H1 (cell line): ENCODE results near the gene GNG11. TPM values are rescaled to one million over a fixed set of nuclear protein-coding genes. Genes with fewer than 3 reads are reported as not detected.

Experiments used
- CTCF ChIA-PET: fragments of 300-600 bp; sonication (Branson Sonifier 250); formaldehyde crosslinking; loops from one replicate; lab custom pipeline; 2021; ENCODE audit not compliant: partially characterized antibody; lab: Charles Lee
- POLR2A ChIA-PET: fragments of 300-600 bp; sonication (Branson Sonifier 250); formaldehyde crosslinking; loops from one replicate; lab custom pipeline; 2021; ENCODE audit warnings: inconsistent platforms; ENCODE audit not compliant: partially characterized antibody; lab: Charles Lee
- DNase-seq, 2 experiments: peaks; one replicate each; pipeline versions ENCODE4 v3.0.0 to v3.0.0-alpha.2; 2010 to 2022; ENCODE audit warnings: low spot score in 2 of 2, low read depth in 1 of 2, mixed read lengths in 1 of 2
- FAIRE-seq: peaks from 2 replicates; lab custom pipeline; 2011; peaks lifted over from hg19 to GRCh38; lab: Jason Lieb, UNC
- H2AFZ ChIP-seq: 2 replicates; pipeline ENCODE4 v1.8.1; 2012; ENCODE audit warnings: low read length, inconsistent platforms
- H2AK5ac ChIP-seq: 2 replicates; pipeline ENCODE4 v1.6.1; 2013; ENCODE audit warnings: low read depth, low read length
- H2BK120ac ChIP-seq: replicated peaks from 2 replicates; pipeline ENCODE3; 2013; ENCODE audit warnings: low read depth, low read length, inconsistent platforms
- H2BK12ac ChIP-seq: 2 replicates; pipeline ENCODE4 v1.6.1; 2013; ENCODE audit warnings: low read depth, low read length
- H2BK15ac ChIP-seq: 2 replicates; pipeline ENCODE4 v1.6.1; 2013; ENCODE audit warnings: low read length
- H2BK20ac ChIP-seq: 2 replicates; pipeline ENCODE4 v1.6.1; 2013; ENCODE audit warnings: low read length
- H2BK5ac ChIP-seq: 2 replicates; pipeline ENCODE4 v1.6.1; 2013; ENCODE audit warnings: low read depth, low read length
- H3K14ac ChIP-seq: 2 replicates; pipeline ENCODE4 v1.6.1; 2013; ENCODE audit warnings: inconsistent platforms; ENCODE audit not compliant: insufficient read length
- H3K18ac ChIP-seq: 2 replicates; pipeline ENCODE4 v1.6.1; 2013; ENCODE audit warnings: low read length; ENCODE audit errors: extremely low read depth
- H3K23ac ChIP-seq: 2 replicates; pipeline ENCODE4 v1.6.1; 2013; ENCODE audit warnings: inconsistent platforms; ENCODE audit not compliant: insufficient read length
- H3K23me2 ChIP-seq: 2 replicates; pipeline ENCODE4 v1.6.1; 2013; ENCODE audit warnings: low read depth, low read length
- H3K27ac ChIP-seq: 2 replicates; pipeline ENCODE4 v1.6.1; 2011; ENCODE audit warnings: low read depth, low read length, inconsistent platforms
- H3K27me3 ChIP-seq, 4 experiments: replicated peaks in 1 of 4; 1 replicate in 1 of 4; 2 replicates in 3 of 4; pipeline versions ENCODE4 v1.6.1 to v1.8.1; 2011 to 2013; ENCODE audit warnings: low read length in 3 of 4, mild to moderate bottlenecking in 3 of 4, inconsistent platforms in 2 of 4, mixed read lengths in 2 of 4, moderate library complexity in 1 of 4; ENCODE audit not compliant: control insufficient read depth in 3 of 4, insufficient read depth in 3 of 4; ENCODE audit errors: extremely low read depth in 1 of 4
- H3K36me3 ChIP-seq, 4 experiments: 2 replicates each; pipeline versions ENCODE4 v1.6.1 to v1.8.1; 2011 to 2013; ENCODE audit warnings: mild to moderate bottlenecking in 4 of 4, low read length in 3 of 4, moderate library complexity in 2 of 4, control low read depth in 1 of 4, inconsistent platforms in 1 of 4; ENCODE audit not compliant: insufficient read depth in 4 of 4, control insufficient read depth in 2 of 4
- H3K4ac ChIP-seq: replicated peaks from 2 replicates; pipeline ENCODE3; 2013; ENCODE audit warnings: low read length, low read depth, mixed read lengths, inconsistent platforms; ENCODE audit not compliant: insufficient read length
- H3K4me1 ChIP-seq, 4 experiments: replicated peaks in 1 of 4; 1 replicate in 1 of 4; 2 replicates in 3 of 4; pipeline versions ENCODE4 v1.6.1 to v1.8.1; 2011 to 2013; ENCODE audit warnings: low read length in 3 of 4, inconsistent platforms in 2 of 4, mixed read lengths in 1 of 4; ENCODE audit not compliant: insufficient read depth in 4 of 4, control insufficient read depth in 3 of 4
- H3K4me2 ChIP-seq, 2 experiments: 2 replicates each; pipeline versions ENCODE4 v1.6.1 to v1.8.1; 2011 to 2013; ENCODE audit warnings: low read depth in 2 of 2, low read length in 2 of 2, control low read depth in 1 of 2, inconsistent platforms in 1 of 2, mild to moderate bottlenecking in 1 of 2; ENCODE audit not compliant: insufficient read depth in 1 of 2
- H3K4me3 ChIP-seq, 4 experiments: fragments of 200-600, 300-600 bp in 1 of 4; sonication (generic), shearing (Covaris generic), sonication (Bioruptor Twin) in 1 of 4; 2 replicates each; pipeline versions ENCODE4 v1.5.1 to v1.8.1; 2011 to 2016; ENCODE audit warnings: low read length in 4 of 4, low read depth in 3 of 4, control low read depth in 2 of 4, inconsistent platforms in 2 of 4, mild to moderate bottlenecking in 2 of 4, mixed read lengths in 1 of 4, moderate library complexity in 1 of 4; ENCODE audit not compliant: insufficient read depth in 2 of 4; ENCODE audit errors: extremely low read depth in 1 of 4
- H3K56ac ChIP-seq: replicated peaks from 2 replicates; pipeline ENCODE3; 2013; ENCODE audit warnings: low read depth, mild to moderate bottlenecking, mixed read lengths, low read length, inconsistent platforms; ENCODE audit not compliant: insufficient read length
- H3K79me1 ChIP-seq: 2 replicates; pipeline ENCODE4 v1.6.1; 2013; ENCODE audit warnings: low read depth, low read length, control low read depth
- H3K79me2 ChIP-seq, 2 experiments: 2 replicates each; pipeline versions ENCODE4 v1.6.1 to v1.8.1; 2012 to 2013; ENCODE audit warnings: low read length in 2 of 2, mild to moderate bottlenecking in 2 of 2, inconsistent platforms in 1 of 2; ENCODE audit not compliant: insufficient read depth in 2 of 2, control insufficient read depth in 1 of 2
- H3K9ac ChIP-seq, 4 experiments: replicated peaks in 1 of 4; 1 replicate in 1 of 4; 2 replicates in 3 of 4; pipeline versions ENCODE4 v1.6.1 to v1.8.1; 2011 to 2013; ENCODE audit warnings: low read depth in 3 of 4, low read length in 3 of 4, control low read depth in 2 of 4, mild to moderate bottlenecking in 2 of 4, moderate library complexity in 2 of 4, inconsistent platforms in 1 of 4; ENCODE audit errors: extremely low read depth in 1 of 4
- H3K9me3 ChIP-seq, 2 experiments: 2 replicates each; pipeline versions ENCODE4 v1.6.1 to v1.8.1; 2012 to 2013; ENCODE audit warnings: mild to moderate bottlenecking in 2 of 2, moderate library complexity in 2 of 2, control low read depth in 1 of 2, inconsistent platforms in 1 of 2, low read depth in 1 of 2, low read length in 1 of 2, mixed read lengths in 1 of 2; ENCODE audit not compliant: insufficient read depth in 2 of 2
- H4K20me1 ChIP-seq, 2 experiments: replicated peaks in 1 of 2; 2 replicates each; pipeline versions ENCODE3 to v1.8.1; 2011 to 2013; ENCODE audit warnings: inconsistent platforms in 2 of 2, low read length in 2 of 2, mild to moderate bottlenecking in 1 of 2; ENCODE audit not compliant: insufficient read depth in 2 of 2, control insufficient read depth in 1 of 2
- H4K5ac ChIP-seq: 2 replicates; pipeline ENCODE4 v1.6.1; 2013; ENCODE audit warnings: low read length, low read depth, mixed read lengths, inconsistent platforms; ENCODE audit not compliant: insufficient read length
- H4K8ac ChIP-seq: 2 replicates; pipeline ENCODE4 v1.8.0; 2013; ENCODE audit warnings: mild to moderate bottlenecking, moderate library complexity, low read length, inconsistent platforms; ENCODE audit not compliant: insufficient read depth; ENCODE audit errors: extremely low read depth
- H4K91ac ChIP-seq: replicated peaks from 2 replicates; pipeline ENCODE3; 2013; ENCODE audit warnings: low read length, mixed read lengths, inconsistent platforms; ENCODE audit not compliant: insufficient read length
- CBX8 ChIP-seq: fragments of 300-800, 300-1000 bp; sonication (generic); IDR thresholded peaks from 2 replicates; pipeline ENCODE4 v1.7.1; 2016; ENCODE audit warnings: low read depth, low read length, borderline replicate concordance
- CTCF ChIP-seq, 3 experiments: IDR thresholded peaks; 1 replicate in 2 of 3; 2 replicates in 1 of 3; pipeline versions ENCODE4 v1.5.1 to v1.6.1; 2011; ENCODE audit warnings: low read length in 3 of 3, mild to moderate bottlenecking in 3 of 3, inconsistent platforms in 2 of 3, low read depth in 1 of 3, moderate library complexity in 1 of 3; ENCODE audit not compliant: insufficient read depth in 1 of 3; ENCODE audit errors: control extremely low read depth in 1 of 3
- JUN ChIP-seq: IDR thresholded peaks from 2 replicates; pipeline ENCODE4 v1.6.1; 2011; ENCODE audit warnings: low read depth, mild to moderate bottlenecking, improper control_type of control experiment, low read length
- POLR2AphosphoS5 ChIP-seq: IDR thresholded peaks from 2 replicates; pipeline ENCODE4 v1.6.1; 2011; ENCODE audit warnings: low read depth, low read length
- POU5F1 ChIP-seq: IDR thresholded peaks from 2 replicates; pipeline ENCODE4 v1.6.1; 2011; ENCODE audit warnings: low read depth, mild to moderate bottlenecking, low read length, moderate library complexity
- SIN3A ChIP-seq, 2 experiments: IDR thresholded peaks in 1 of 2; conservative IDR thresholded peaks in 1 of 2; 2 replicates each; pipeline ENCODE4 v1.6.1; 2011 to 2012; ENCODE audit warnings: low read length in 2 of 2, improper control_type of control experiment in 1 of 2, low read depth in 1 of 2, mild to moderate bottlenecking in 1 of 2
- SIX5 ChIP-seq: IDR thresholded peaks from 2 replicates; pipeline ENCODE4 v1.6.1; 2011; ENCODE audit warnings: mild to moderate bottlenecking, low read depth, low read length
- SP2 ChIP-seq: IDR thresholded peaks from 2 replicates; pipeline ENCODE4 v1.6.1; 2012; ENCODE audit warnings: mild to moderate bottlenecking, low read length, inconsistent platforms
- USF2 ChIP-seq: IDR thresholded peaks from 2 replicates; pipeline ENCODE4 v1.6.1; 2011; ENCODE audit warnings: low read length, improper control_type of control experiment
- WGBS, 2 experiments: shearing (Covaris generic) in 1 of 2; methylation state at CpG; one replicate each; pipeline versions ENCODE4 v1.1.6 to v1.1.7; 2013 to 2015; ENCODE audit warnings: low lambda C conversion rate in 2 of 2, mixed read lengths in 2 of 2, inconsistent platforms in 1 of 2, low coverage in 1 of 2, missing lambda C conversion rate in 1 of 2; ENCODE audit not compliant: insufficient replicate concordance in 2 of 2, insufficient coverage in 1 of 2, insufficient read length in 1 of 2; ENCODE audit errors: extremely low coverage in 1 of 2, missing lambda C conversion rate in 1 of 2; 5-methylcytosine and 5-hydroxymethylcytosine counted together
- polyA plus RNA-seq, 7 experiments: library from polyadenylated mRNA; depleted of rRNA in 3 of 7; stranded (reverse) in 5 of 7; unstranded in 2 of 7; fragments of >200 nt in 5 of 7; fragments of 200-250 nt in 2 of 7; gene quantifications; 1 replicate in 5 of 7; 2 replicates in 1 of 7; 4 replicates in 1 of 7; pipeline versions ENCODE4 v1.2.1 to v1.2.3, GENCODE V29; 2011 to 2013; ENCODE audit warnings: missing spikeins in 2 of 7, mixed read lengths in 2 of 7
- total RNA-seq: library from RNA; stranded (reverse); fragmentation: NEBNext Ultra II Directional; extraction: Animal tissue kit (Norgen Biotek cat#: 25700); gene quantifications from 2 replicates; pipeline ENCODE4 v1.2.1, GENCODE V29; 2021

GNG11 gene
- total and polyA plus RNA-seq, 2 of the 8 experiments (the other 6 are each of a cell fraction or from before 2014, with no cell fraction given), result 0.38 to 1.3 TPM

- Histone ChIP-seq H3K27ac (no peak overlapping the region), H3K79me2 (no peaks in the 10 kb centered on the region), H3K4me3 (no peak overlapping the region), H4K91ac (no peak overlapping the region), H2BK20ac (no peak overlapping the region), H2BK5ac (no peak overlapping the region), H3K56ac (no peak overlapping the region), H3K4me1 (no peaks in the 10 kb centered on the region), H3K23ac (no peak overlapping the region), H3K4me2 (no peak overlapping the region), H3K18ac (no peak overlapping the region), H3K9ac (no peak overlapping the region), H2BK15ac (no peak overlapping the region), H3K36me3 (no peaks in the 10 kb centered on the region), H3K14ac (no peak overlapping the region), H4K5ac (no peak overlapping the region), H2AK5ac (no peak overlapping the region), H3K79me1 (no peaks in the 10 kb centered on the region), H2BK12ac (no peak overlapping the region), H2BK120ac (no peak overlapping the region), H3K27me3 (no peaks in the 10 kb centered on the region), H3K23me2 (no peaks in the 10 kb centered on the region; the same call in 1 of the 2 replicates), H2AFZ (no peak overlapping the region), H4K8ac (no peak overlapping the region), H3K4ac (no peak overlapping the region), H3K9me3 (no peaks in the 10 kb centered on the region), H4K20me1 (no peaks in the 10 kb centered on the region)
- DNase-seq (no peak), FAIRE-seq (no peak)
- ChIA-PET CTCF (interaction anchor here (2.4 kb wide), 1 partner anchor 11 kb away, joined by 5 read pairs; no protein-coding TSS in a partner anchor), POLR2A (no interaction called here)
- WGBS, 2 experiments, result 93% methylated on average over 5 of the region's 5 CpGs; no CpG with 5 or more reads in 1 of the 2 experiments
- TF ChIP-seq CTCF (IDR thresholded peaks at IDR 0.05; ENCODE audit: control extremely low read depth in 1 of 3, insufficient read depth in 1 of 3, low read depth in 1 of 3, low read length in 3 of 3), result no peak
- no peak for TF ChIP-seq SIN3A (conservative IDR thresholded peaks at IDR 0.05 in 1 of 2, IDR thresholded peaks at IDR 0.05 in 1 of 2; ENCODE audit: low read depth in 1 of 2, low read length in 2 of 2)
- TF ChIP-seq JUN, result no peak
- no peak for TF ChIP-seq CBX8
- TF ChIP-seq SP2, result no peak
- TF ChIP-seq POLR2AphosphoS5, result no peak
- no peak for TF ChIP-seq USF2
- TF ChIP-seq SIX5, result no peak
- no peak for TF ChIP-seq POU5F1
Observed at GRCh38 chr7:93945756-93946535, 24.4 kb downstream of the GNG11 start.
